Activated CD4-positive, alpha-beta T cell treated with anti-CD3 and anti-CD28 coated beads, Interleukin-2, amount 50 U/mL, for 4 hours (primary cell): ENCODE results near the gene UBE2H.
A peak's percentile ranks its signal among the peaks of the same experiment; 100 is the strongest.
"Not testable (repeated sequence)": the region's sequence is repeated elsewhere in the genome, so short reads cannot be mapped to it uniquely, and the experiment has no call there.

Experiments
- DNase-seq, 2 experiments: peaks; one replicate each; pipeline ENCODE4 v3.0.0-alpha.2; 2020

Gene UBE2H

DNA sequence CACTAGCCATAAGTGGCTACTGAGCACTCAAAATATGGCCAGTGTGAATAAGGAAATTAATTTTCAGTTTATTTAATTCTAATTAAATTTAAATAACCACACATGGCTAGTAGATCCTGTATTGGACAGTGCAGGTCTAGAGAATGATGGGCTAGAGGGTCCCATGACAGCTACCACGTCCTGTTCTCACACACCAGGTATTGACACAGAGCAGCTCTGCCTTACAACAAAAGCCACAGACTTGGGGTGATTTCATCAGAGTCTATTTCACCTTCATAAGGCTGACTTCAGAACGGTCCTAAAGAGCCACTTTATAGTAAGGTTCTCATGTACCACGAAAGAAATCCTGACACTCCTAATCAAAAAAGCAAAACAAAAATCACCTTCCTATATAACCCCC lies 111.3 kb downstream of the UBE2H start:
- DNase-seq, result no peak

DNA sequence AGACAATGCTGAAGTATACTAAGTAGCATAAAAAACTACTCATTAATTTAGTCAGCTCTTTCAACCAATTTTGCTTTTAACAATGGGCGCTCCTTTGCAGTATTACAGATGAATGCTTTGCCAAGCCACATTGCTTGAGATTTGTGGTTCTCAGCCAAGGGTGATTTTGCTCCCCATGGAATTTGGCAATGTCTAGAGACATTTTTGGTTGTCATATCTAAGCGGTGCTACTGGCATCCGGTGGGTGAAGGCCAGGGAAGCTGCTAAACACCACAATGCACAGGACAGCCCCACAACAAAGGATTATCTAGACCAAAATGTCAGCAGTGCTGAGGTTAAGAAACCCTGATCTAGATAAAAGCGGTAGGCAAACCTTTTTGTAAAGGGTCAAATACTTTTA lies 112.0 kb downstream of the UBE2H start:
- DNase-seq, result no peak

DNA sequence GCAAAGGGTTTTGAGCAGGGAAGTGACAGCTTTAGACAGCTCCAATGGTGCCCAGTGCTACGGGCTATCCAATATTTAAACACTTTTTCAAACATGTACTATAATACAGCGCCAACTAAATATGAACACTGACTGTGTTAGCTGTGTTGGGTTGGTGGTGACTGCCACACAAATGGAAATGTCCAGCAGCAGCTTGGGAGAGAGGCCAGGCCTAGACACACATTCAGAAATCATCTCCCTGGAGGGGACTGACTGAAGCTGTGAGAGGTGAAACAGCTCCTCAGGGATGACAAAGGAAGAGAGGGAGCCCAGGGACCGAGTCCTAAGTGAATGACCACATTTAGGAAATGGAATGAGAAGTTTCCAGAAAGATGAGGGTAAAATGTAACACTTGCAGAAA lies 115.8 kb downstream of the UBE2H start:
- no peak for DNase-seq

DNA sequence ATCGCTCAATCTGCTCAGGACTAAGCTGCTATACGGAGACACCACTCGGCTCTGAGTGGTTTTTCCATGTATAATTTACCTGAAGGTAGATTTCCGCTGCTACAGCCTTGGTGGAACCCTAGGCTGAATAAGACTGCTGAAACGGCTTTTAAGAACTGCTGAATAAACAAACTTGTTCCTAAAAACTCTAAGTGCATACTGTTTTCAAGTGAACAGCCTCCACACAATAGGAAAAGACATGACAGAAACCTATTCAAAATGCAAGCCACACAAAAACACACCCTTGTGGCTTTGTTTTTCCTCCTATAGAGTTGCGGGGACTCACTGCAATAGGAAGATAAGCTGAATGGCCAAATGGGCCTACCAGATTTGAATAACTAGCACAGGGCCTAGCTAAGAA lies 117.2 kb downstream of the UBE2H start:
- no peak for DNase-seq

DNA sequence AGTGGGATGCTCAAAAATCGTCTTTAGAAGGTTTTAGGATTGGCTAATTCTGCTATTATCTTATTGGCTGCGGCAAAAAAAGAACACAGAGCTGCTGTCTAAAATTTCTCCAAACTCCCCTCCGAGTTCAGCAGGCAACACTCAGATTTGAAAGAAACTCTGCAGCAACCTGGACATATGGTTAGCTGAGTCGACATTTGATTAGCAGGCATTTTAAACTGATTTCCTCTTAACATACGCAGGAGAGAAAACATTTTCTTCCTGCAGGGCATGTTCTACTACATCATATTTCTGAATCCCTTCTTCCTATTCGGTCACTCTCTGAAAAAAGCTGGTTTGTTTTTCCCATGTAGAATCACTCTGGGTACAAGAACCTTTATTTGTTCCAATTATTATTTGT lies 119.4 kb downstream of the UBE2H start:
- not testable (repeated sequence) for DNase-seq

DNA sequence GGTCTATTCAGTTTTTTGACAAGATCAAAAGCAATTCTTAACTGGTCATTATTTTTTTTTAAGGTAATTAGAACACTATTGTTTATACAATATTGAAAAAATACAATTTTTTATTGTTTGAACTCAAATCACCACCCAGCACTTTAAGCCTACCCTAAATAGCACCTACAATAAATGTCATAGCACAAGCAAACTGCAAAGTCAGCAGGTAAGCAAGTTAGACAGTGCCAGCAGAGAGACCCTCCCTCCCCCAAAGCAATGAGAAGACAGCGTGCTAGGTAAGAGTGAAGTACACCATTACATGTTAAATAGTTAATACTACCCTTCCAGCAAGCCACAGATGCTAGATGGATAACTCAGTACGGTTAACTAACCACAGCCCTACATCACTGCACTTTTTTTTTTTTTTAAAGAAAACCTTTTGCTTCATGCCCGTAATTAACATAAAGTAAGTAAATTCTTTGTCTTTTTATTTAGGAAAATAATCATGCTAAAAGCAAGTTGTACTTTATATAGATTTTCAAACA lies 120.0 kb downstream of the UBE2H start:
- no peak for DNase-seq

DNA sequence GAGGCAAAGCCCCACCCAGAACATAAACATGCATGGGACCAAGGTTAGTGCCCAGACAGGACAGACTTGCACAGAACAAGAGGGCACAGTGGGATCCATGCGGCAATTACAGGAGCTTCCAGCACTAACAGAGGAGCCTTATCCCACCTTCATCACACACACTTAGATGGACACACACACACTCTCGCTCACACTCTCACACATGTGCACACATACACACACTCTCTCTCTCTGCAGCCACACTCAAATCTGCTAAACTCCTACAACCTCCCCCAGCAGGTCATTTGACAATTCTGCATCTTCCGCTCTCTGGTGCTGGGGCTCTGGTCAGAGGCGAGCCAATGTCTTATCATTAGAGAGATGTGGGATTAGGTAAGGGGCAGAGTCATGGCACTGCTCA lies 120.5 kb downstream of the UBE2H start:
- DNase-seq, result no peak

DNA sequence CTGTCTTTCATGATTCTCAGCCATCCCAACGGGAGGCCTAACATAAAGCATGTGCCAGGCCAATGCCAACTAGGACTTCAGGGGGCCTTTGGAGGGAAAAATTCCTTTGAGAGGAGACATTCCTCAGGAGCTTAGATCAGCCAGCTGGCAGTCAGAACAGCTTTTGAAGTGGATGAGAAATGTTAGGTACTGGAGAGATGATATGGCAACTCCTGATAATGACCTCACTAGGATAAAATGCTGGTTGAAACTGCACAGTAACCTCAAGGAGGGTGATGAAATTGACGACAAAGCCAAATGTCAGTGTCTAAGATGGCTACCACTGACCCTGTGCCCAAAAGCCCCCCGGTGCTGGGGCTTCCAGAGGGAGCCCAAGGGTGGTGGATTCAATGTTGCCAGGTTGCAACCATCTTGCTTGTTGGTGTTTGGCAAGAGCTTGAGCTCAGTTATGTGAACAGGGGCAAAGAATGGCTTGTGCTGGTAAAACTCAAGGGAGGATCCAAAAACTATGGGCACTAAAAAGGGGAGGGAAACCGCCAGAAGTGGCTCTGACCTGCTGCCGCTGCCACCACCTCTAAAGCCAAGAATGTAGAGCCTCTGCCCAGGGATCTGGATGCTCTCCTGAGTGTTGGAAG lies 121.2 kb downstream of the UBE2H start:
- no peak for DNase-seq

DNA sequence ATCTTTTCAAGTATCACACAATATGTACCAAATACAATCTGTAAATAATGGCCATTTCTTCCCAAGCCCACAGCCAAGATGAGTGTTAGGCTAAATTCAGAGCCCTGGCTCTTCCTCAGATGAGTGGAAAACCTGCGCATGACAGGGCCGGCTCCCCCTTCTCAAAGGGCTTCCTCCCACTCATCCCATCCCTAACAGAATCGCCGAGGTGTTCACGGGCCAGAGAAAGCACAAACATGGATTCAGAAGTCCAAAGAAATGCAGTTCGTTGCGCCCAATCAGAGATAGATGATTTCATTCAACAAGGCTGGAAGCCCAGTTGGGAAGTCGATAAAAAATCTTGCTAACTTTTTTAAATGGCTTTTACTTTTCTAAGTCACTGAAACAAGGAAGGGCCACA lies 121.8 kb downstream of the UBE2H start:
- no peak for DNase-seq

DNA sequence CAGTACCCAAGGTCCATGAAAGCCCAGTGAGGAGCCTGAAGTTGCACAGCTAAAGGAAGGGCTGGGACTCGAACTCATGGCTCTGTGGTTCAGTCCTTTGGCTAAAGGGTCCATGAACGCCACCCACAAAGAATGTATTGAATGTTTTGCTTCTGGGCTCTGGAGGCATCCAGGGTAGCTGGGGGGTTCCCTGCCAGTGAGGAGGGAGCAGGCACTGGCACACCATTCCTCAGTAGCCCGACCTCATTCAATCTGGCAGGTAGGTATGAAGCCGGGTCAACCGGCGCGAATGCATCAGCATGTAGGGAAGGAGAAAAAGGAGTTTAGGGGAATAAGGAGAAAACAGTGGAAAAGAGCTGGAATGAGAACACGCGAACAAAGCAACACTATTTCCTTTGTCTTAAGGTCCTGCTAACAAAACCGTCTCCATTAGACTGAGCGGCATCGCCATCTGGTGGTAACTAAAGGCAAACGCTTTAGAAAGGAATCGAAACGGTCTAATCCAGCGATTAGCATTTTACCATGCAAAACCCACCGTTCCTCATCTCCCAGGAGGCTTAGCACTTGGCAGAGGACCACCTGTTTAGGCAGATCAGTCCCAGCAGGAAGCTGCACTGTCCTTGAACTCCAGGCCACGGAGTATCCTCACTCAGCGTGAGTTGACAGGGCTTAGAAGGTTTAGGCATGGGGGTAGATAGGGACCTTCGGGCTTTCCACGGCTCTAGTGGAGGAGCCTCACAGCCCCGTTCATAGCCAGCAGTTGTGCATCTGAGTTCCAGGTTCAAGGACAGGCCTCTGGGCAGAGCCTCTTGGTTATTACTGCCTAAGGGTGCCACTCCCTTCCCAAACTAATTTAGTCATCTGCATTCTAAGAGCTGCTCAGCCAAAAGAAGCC lies 122.8 kb downstream of the UBE2H start:
- DNase-seq, result peak; percentile 42 to 46

DNA sequence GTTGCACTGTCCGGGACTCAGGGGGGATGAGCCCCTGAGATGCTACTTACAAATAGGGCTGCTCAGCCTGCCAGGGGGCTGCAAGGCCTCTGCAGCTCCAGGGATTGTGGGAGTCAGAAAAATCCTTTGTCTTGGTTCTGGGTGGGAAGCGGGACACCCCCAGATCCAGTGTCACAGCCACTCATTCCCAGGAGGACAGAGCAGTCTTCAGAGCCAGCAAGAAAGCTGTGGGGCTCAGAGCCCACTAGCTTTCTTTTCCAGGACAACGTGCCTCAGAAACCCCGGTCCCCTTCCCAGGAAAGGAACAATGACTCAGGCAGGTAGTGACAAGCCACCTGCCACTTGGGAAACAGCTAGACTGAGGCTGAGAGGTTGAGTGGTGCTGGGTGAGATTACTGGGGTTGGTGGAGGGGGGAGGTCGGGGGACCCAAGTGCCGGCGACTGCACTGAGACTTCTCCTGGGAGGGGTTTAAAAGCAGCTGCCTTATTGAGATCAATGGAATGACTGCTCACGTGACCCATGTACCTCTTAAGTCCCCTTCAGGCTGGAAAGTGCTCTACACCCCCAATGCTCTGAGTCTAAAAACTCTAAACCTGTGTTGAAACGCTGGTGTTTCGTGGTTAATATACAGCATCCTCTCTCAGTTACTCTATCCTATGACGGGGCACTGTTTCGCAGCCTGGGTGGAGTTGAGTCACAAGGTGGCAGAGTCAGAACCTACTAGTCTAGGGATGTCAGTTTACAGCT lies 123.6 kb downstream of the UBE2H start:
- DNase-seq, result no peak

DNA sequence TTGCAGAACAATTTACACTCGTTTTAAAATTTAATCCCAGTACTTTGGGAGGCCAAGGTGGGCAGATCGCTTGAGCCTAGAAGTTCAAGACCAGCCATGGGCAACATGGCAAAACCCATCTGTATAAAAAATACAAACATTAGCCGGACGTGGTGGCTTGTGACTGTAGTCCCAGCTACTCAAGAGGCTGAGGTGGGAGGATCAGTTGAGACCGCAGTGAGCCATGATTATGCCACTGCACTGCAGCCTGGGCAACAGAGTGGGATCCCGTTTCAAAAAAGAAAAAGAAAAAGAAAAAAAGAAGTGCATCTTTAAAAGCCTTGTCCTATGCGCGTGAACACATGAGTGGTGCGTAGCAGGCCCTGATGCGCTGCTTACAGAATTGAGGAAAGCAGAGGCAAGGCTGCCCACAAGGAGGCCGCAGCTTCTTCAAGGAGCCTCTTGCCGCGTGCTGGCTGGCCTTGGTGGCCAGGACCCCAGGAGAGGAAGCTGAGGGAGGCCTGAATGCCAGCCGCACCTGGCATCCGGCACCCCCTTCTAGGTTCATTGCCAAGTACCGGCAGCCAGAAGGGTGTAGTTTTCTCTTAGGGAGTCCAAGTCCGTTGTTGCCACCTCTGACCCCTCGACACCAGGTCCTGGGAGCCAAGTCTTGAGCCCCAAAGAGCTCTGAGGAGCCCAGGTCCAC lies 124.5 kb downstream of the UBE2H start:
- no peak for DNase-seq

DNA sequence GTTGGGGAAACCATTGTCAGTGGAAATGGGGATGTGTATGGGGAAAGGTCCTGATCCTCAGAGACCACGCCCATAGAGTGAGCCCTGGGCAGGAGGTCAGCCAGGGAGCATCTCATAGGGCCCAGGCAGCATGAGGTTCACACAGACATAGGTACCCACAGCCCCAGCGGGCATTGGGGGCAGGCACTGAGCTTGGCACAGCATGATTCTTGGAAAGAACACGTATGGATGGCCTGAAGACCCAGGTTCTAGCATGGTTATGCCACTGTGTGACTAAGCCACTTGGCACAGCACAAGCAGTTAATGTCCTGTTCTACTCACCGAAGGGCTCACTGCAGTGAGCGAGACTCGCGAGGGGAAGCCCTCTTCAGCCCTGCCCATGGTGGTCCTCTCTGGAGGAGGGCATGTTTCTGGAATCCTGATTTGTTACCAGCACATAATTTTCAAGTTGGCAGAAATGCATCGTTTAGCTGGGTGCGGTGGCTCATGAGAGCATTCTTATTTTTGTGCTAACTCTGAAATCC lies 125.2 kb downstream of the UBE2H start:
- no peak for DNase-seq

DNA sequence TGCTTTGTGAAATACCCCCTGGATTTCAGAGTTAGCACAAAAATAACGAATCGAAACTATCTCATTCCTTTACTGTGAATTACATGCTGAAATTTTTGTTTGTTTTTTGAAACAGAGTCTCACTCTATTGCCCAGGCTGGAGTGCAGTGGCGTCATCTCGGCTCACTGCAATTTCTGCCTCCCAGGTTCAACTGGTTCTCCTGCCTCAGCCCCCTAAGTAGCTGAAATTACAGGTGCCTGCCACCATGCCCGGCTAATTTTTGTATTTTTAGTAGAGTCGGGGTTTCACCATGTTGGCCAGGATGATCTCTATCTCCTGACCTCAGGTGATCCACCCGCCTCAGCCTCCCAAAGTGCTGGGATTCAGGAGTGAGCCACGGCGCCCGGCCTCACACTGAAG lies 125.9 kb downstream of the UBE2H start:
- not testable (repeated sequence) for DNase-seq

DNA sequence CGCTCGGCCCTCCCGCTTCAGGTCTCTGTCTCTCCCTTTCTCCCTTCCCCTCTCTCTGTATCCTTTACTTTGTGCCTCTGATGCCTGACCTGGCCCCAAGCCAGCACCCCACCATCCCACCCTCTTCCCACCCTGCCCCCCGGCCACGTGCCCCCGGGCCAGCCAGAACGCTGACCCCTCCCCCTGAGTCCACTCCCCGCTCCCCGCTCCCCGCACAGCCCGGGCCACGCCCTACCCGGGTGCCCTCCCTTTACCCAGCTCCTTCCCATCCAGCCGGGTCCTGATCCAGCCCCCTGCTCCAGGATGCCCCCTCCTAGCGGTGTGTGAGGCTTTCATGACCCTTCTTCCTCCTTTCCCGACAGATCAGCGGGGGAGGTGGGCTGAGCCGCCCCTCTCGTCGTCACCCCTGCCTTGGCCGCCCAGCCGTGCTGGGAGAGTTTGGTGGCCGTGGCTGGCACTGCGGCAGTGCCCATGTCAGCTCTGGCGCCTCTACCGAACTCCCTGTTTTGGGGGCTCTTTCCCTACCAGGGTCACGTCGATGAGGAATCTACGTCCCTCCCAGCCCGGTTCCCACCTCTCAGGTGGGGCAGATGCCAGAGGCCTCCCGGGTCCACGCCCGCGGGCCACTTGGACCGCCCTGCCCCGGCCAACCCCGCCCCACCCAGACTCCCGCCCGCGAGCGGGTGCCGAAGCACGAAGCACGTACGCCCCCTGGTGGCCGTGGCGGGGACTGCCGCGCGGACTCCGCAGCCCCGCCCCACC lies 127.4 kb downstream of the UBE2H start:
- peak; percentile 84 to 87 for DNase-seq

DNA sequence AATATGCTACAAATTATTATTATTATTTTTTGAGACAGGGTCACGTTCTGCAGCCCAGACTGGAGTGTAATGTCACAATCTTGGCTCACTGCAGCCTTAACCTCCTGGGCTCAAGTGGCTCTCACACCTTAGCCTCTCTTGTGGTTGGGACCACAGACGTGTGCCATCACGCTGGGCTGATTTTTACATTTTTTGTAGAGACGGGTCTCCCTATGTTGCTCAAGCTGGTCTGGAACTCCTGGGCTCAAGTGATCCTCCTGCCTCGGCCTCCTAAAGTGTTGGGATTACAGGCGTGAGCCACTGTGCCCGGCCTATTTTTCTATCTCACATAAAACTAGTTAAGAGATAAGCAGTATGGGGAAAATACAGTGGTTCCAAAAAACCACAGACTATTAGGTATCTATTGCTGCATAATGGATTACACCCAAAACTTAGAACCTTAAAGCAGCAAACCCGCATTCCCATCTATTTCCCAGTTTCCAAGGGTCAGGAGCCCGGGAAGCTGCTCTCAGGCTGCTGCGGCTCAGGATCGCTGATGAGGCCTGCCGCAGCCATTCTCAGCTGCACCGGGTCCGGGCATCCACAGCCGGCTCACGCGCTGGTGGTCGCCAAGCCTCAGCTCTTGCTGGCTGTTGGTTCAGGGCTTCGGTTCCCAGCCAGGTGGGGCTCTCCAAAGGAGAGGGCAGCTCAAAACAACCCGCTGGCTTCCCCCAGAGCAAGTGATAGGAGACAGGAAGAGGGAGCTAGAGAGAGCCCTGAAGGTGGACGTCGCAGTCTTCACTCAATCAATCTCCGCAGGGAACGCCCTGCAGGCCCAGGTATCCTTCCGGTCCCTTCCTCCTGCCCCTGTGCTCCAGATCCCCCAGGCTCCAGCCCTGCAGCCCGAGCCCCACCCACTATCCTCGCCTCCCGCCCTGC lies 128.2 kb downstream of the UBE2H start:
- DNase-seq, result no peak

DNA sequence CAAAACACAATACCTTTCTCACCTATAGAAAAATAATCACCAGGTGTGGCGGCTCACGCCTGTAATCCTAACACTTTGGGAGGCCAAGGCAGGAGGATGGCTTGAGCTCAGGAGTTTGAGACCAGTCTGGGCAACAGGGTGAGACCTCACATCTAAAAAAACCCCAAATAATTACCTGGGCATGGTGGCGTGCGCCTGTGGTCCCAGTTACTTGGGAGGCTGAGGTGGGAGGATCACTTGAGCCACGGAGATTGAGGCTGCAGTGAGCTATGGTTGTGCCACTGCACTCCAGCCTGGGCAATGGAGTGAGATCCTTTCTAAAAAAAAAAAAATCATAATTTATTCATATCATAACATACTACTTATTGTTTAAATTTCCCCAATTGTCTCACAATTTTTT lies 129.6 kb downstream of the UBE2H start:
- DNase-seq, result not testable (repeated sequence)

DNA sequence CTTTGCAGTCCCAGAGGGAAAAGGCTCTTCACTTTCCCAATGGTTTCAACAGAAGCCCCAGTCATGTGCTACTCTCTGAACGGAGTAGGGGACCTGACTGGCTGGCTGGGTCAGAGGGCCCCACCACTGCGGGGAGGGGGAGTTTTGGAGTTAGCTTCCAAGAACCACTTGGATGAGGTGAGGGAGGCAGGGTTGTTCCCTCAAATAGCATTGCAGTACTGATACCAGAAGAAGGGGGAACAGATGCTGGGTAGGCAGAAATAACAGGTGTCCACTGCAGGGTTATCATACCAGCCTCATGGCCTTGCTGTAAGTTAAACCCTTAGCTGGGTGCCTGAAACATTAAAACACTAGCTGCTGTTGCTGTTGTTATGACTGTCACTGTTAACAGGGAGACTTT lies 131.3 kb downstream of the UBE2H start:
- DNase-seq, result no peak

DNA sequence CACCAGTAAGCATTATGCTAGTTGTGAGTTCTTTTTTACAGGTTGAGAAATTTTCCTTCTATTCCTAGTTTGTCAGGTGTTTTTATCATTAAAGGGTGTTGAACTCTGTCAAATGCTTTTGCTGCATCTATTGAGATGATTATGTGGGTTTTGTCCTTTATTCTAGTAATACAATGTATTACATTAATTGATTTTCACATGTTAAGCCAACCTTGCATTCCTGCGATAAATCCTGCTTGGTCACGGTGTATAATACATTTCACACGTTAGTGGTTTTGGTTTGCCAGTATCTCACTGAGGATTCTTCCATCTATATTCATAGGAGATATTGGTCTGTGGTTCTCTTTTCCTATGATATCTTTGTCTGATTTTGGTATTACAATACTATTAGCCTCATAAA lies 136.0 kb downstream of the UBE2H start:
- no peak for DNase-seq

DNA sequence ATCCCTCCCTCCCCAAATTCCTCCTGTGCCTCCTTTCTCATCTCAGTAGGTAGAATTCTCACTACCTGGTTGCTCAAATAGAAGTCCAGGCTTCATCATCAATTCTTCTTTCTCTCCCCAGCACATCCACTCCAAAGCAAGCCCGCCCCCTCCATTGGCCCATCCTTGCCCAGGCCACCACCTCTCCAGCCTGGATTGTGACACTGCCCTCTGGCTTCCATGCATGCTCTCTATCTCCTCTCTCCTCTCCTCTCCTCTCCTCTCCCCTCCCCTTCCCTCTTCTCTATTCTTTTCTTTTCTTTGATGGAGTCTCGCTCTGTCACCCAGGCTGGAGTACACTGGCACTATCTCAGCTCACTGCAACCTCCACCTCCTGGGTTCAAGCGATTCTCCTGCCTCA lies 144.9 kb downstream of the UBE2H start:
- no peak for DNase-seq
